ENCODE results near the gene PALMD.

PALMD gene

DNA sequence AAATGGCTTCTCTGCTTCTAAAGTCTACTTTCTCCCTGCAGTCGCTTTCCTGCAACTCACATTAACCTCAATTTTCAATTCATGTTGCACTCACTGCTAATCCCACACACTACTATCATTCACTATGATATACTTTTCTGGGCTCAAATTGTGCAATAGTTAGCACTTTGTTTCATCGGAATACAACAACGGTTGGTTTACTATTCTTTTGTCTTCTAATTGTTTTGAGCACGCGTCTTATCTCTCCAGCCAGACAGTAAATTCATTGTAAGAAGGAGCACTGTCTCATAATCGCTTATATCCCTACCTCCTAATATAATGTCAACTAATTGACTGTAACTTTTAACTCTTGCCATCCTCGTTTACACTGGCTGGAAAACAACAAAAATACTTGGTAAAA lies 3.9 kb upstream of the PALMD start:
- TF ChIP-seq, protein P1, sequence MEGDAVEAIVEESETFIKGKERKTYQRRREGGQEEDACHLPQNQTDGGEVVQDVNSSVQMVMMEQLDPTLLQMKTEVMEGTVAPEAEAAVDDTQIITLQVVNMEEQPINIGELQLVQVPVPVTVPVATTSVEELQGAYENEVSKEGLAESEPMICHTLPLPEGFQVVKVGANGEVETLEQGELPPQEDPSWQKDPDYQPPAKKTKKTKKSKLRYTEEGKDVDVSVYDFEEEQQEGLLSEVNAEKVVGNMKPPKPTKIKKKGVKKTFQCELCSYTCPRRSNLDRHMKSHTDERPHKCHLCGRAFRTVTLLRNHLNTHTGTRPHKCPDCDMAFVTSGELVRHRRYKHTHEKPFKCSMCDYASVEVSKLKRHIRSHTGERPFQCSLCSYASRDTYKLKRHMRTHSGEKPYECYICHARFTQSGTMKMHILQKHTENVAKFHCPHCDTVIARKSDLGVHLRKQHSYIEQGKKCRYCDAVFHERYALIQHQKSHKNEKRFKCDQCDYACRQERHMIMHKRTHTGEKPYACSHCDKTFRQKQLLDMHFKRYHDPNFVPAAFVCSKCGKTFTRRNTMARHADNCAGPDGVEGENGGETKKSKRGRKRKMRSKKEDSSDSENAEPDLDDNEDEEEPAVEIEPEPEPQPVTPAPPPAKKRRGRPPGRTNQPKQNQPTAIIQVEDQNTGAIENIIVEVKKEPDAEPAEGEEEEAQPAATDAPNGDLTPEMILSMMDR (IDR thresholded peaks at IDR 0.05; ENCODE audit: low read depth, low read length): no peak
- DNase-seq (ENCODE audit: extremely low read depth, low read depth): no peak

DNA sequence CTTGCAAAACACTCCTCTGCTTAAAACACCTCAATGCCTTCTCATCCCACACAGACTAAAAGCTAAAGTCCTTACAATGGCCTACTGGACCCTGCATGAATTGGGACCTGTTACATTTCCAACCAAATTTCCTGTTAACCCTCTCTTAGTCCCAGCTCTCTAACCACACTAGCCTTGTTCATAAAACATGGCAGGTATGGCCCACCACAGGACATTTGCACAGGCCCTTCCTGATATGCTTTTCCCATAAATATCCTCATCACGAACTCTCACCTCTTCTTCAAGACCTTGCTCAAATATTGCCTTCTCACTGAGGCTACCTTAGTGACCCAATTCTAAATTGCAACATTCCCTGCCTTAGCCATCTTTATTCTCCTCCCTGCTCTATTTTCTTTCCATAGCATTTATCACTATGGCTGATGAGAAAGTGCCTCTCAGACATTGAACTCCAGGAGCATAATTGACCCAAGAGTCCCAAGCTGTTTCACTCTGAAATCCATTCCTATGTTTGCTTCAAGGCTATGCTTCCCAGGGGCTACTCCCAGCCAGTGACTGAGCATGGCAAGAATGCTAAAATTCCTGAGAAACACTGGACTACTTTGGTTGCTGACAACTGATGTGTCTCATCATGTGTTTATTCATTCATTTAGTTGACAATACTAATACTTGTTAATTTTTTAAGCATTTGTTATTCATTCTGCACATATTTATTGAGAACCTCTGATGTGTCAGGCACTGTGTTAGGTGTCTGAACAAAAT lies 2.7 kb upstream of the PALMD start:
- TF ChIP-seq, protein P1 (IDR thresholded peaks at IDR 0.05; ENCODE audit: low read depth, low read length): no peak

DNA sequence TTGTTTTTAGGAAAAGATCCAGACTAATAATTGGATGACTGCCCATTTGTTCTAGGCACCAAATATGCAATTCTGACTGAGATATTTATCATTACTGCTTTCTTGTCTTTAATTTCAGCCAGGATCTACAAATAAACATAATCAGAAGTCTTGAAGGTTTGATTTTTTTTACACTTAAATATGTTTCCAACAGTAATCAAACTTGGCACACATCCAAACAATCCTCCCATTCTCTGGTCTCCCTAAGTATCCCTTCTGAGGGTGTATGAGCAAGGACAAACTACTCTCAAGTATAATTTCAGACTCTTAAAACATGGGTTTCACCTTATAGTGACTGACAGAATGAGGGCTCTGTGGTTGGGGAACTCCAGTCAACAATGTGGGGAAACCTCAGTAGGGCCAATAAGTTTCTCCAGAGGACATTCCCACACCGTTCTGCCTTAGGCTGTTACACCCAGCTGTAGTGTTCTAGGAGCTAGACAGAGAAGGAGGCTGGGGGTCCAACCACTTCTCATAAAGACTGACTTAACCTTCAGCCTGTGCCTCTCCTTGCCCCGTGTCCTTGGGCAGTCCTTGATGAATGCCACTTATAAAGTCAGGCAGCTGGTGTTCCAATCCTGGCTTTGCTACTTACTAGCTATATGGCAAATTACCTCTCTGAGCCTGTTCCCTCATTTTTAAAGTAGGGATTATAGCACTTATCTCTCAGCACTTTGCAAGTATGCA lies 1.5 kb upstream of the PALMD start:
- no peak for DNase-seq (ENCODE audit: extremely low read depth, low read depth)

More for the DNA sequence above, 2.7 kb upstream of the PALMD start:
- DNase-seq (ENCODE audit: extremely low read depth, low read depth): no peak

DNA sequence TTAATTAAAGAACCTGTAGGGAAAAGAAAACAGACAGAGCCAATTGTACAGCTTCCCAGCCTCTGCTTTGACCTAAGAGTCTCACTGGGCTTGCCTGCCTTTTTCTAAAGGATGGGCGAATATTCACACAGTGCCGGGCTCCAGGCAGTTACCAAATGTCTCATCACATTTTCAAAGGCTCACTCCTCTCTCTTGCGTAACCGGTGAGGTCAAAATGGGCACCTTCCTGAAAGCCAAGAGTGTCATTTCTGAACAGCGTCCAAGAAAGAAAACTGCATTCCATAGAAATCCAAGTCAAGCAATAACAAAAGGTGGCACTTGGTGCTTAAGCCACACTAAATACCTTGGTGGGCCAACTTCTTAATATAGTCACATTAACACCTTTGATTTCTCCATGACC lies 710 bp upstream of the PALMD start:
- TF ChIP-seq, protein P1 (IDR thresholded peaks at IDR 0.05; ENCODE audit: low read depth, low read length): no peak

More for the DNA sequence above, 1.5 kb upstream of the PALMD start:
- TF ChIP-seq, protein P1 (IDR thresholded peaks at IDR 0.05; ENCODE audit: low read depth, low read length): no peak

DNA sequence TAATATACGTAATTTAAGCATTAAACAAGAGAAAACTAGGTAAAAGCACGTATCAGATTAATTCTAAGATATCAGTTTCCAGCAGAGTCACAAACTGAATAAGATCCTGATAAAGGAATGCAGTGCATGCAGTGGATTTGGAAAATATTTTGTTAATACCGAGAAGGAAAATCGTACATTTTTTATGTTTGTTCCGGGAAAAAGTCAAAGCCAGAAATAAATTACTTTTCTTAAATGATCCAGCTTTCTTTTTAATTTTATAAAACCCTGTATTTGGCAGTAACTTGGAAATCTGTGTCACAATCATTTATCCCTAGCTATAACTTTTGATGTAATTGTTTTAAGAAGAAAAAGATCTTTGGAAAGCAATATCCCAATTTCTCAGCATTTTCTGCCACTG lies 955 bp downstream of the PALMD start:
- DNase-seq (ENCODE audit: extremely low read depth, low read depth): no peak
- TF ChIP-seq, protein P1 (IDR thresholded peaks at IDR 0.05; ENCODE audit: low read depth, low read length): no peak

More for the DNA sequence above, 710 bp upstream of the PALMD start:
- DNase-seq (ENCODE audit: extremely low read depth, low read depth): no peak

DNA sequence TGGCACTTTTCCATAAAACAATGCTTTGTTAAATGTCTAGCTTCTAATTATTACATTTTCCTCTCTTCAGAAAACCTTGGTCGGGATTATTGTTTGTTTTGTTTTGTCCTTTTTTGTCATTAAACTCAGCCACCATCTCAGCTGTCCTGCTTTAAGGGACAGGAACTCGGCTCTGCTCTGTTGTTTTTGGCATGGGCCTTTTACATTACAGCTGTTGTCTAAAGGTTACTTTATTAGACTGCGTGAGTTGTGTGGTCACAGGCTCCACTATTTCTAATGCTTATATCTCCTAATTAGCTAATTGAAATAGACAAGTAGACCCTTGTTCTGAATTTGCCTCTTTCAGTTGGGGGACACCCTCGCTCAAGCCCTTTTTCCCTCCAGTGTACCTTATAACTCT lies 1.6 kb downstream of the PALMD start:
- no peak for DNase-seq (ENCODE audit: extremely low read depth, low read depth)
- TF ChIP-seq, protein P1 (IDR thresholded peaks at IDR 0.05; ENCODE audit: low read depth, low read length): no peak

DNA sequence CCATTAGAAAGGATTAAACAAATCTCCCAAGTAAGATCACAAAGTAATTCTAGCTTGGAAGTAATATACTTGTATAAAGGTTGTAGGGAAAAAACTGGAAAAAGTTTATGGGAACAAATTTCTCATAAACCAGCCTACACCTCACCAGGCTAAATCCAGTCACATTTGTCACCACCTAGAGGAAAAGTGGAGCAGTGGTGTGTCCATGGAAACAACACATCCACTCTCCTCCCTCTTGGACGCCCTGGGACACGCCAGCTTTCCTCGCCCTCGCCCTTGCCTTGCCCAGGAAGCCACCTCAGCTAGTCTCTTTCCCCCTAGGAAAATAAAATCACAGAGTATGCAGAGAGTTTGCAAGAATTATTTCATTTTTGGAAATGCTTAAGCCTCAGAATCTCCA lies 2.2 kb downstream of the PALMD start:
- DNase-seq (ENCODE audit: extremely low read depth, low read depth): no peak
- TF ChIP-seq, protein P1 (IDR thresholded peaks at IDR 0.05; ENCODE audit: low read depth, low read length): no peak; the same call in 1 of the 2 replicates

All from AG09319 (cell line).